Activated B cell treated with CpG ODN at 0.5 μM for 24 hours (primary cell): ENCODE measurements around the gene SECISBP2L. TPM values are rescaled to one million over a fixed set of nuclear protein-coding genes. Genes with fewer than 3 reads are reported as not detected.

Experiments used
- ATAC-seq: fragments of 200-7000 bp; cut with Tn5 transposase; one replicate; pipeline ENCODE4 v1.10.0; 2021; ENCODE audit warnings: low read depth, mild to moderate bottlenecking, moderate library complexity
- CTCF ChIA-PET: fragments of 350-600 bp; sonication (Branson Sonifier 250); formaldehyde crosslinking; loops from one replicate; lab custom pipeline; 2021; ENCODE audit warnings: antibody characterized with exemption; lab: Charles Lee
- POLR2A ChIA-PET: fragments of 350-600 bp; sonication (Branson Sonifier 250); formaldehyde crosslinking; loops from one replicate; lab custom pipeline; 2021; ENCODE audit warnings: antibody characterized with exemption; lab: Charles Lee
- DNase-seq: peaks from one replicate; pipeline ENCODE4 v3.0.0; 2022
- H3K27ac Mint-ChIP-seq: one replicate; pipeline ENCODE4 v1.8.0; 2020; ENCODE audit warnings: mixed read lengths
- H3K27me3 Mint-ChIP-seq: one replicate; pipeline ENCODE4 v1.8.0; 2021; ENCODE audit warnings: mixed read lengths
- H3K36me3 Mint-ChIP-seq: one replicate; pipeline ENCODE4 v1.8.0; 2021; ENCODE audit warnings: low read depth, mixed read lengths
- H3K4me1 Mint-ChIP-seq: one replicate; pipeline ENCODE4 v1.8.0; 2021; ENCODE audit warnings: mixed read lengths
- H3K4me3 Mint-ChIP-seq: one replicate; pipeline ENCODE4 v1.8.0; 2020; ENCODE audit warnings: mild to moderate bottlenecking, mixed read lengths
- H3K9me3 Mint-ChIP-seq: one replicate; pipeline ENCODE4 v1.8.0; 2020; ENCODE audit warnings: mixed read lengths
- intact Hi-C: fragments of 100-400 bp; cut with micrococcal nuclease; formaldehyde crosslinking; loops from one replicate; pipeline ENCODE4 v1.15.1; 2024
- total RNA-seq: library from RNA; stranded (reverse); gene quantifications from 2 replicates; pipeline ENCODE4 v1.2.3, GENCODE V29; 2022
- TF ChIP-seq, protein P1 (sequence below): fragments of 200-600 bp; IDR thresholded peaks from one replicate; pipeline ENCODE4 v1.8.0; 2022; ENCODE audit warnings: antibody characterized with exemption, mild to moderate bottlenecking

The SECISBP2L gene
- total RNA-seq, 1 donor from 2014 or later, result 56.5 TPM

GRCh38 chr15:49038382-49038781, 7.9 kb downstream of the SECISBP2L start:
- H3K36me3 Mint-ChIP-seq, result peaks cover 41% of the 10 kb centered on the region
- CTCF ChIA-PET, result no interaction called here

DNA sequence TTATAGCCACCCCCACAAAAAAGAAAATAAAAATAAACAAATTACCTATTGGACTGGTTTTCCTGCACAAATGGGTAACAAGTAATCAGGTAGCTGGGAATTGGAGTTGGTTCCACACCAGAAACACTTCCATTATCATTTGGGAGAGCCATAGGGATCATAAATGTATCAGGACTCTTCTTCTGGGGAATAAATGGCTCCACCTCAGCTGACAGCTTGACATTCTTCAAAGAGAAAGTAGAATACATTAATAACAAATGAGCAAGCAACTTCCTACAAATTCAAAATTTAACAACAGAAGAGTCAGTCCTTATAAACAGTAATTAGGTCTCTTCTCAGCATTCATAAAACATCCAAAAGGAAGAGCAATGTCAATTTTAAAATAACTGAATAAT, 8.7 kb downstream of the SECISBP2L start:
- no peak overlapping the region for H3K27ac Mint-ChIP-seq
- CTCF ChIA-PET, result no interaction called here

More at GRCh38 chr15:49038382-49038781, 7.9 kb downstream of the SECISBP2L start:
- intact Hi-C loops, result no loop called here
- DNase-seq (no peak), ATAC-seq (no peak)
- POLR2A ChIA-PET, result no interaction called here
- Mint-ChIP-seq H3K4me1 (peaks cover 35% of the 10 kb centered on the region), H3K9me3 (no peaks in the 10 kb centered on the region), H3K4me3 (no peak overlapping the region), H3K27me3 (no peaks in the 10 kb centered on the region), H3K27ac (no peak overlapping the region)
- TF ChIP-seq, protein P1, sequence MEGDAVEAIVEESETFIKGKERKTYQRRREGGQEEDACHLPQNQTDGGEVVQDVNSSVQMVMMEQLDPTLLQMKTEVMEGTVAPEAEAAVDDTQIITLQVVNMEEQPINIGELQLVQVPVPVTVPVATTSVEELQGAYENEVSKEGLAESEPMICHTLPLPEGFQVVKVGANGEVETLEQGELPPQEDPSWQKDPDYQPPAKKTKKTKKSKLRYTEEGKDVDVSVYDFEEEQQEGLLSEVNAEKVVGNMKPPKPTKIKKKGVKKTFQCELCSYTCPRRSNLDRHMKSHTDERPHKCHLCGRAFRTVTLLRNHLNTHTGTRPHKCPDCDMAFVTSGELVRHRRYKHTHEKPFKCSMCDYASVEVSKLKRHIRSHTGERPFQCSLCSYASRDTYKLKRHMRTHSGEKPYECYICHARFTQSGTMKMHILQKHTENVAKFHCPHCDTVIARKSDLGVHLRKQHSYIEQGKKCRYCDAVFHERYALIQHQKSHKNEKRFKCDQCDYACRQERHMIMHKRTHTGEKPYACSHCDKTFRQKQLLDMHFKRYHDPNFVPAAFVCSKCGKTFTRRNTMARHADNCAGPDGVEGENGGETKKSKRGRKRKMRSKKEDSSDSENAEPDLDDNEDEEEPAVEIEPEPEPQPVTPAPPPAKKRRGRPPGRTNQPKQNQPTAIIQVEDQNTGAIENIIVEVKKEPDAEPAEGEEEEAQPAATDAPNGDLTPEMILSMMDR, result no peak

GRCh38 chr15:49036650-49037545, 9.3 kb downstream of the SECISBP2L start:
- Mint-ChIP-seq H3K27ac (no peak overlapping the region), H3K4me1 (peaks cover 28% of the 10 kb centered on the region), H3K9me3 (no peaks in the 10 kb centered on the region), H3K27me3 (no peaks in the 10 kb centered on the region), H3K4me3 (no peak overlapping the region), H3K36me3 (peaks cover 47% of the 10 kb centered on the region)
- ChIA-PET POLR2A (no interaction called here), CTCF (no interaction called here)
- TF ChIP-seq, protein P1, result no peak
- intact Hi-C loops, result no loop called here
- DNase-seq (no peak), ATAC-seq (no peak)

More for the DNA sequence above, 8.7 kb downstream of the SECISBP2L start:
- POLR2A ChIA-PET, result no interaction called here
- DNase-seq (no peak), ATAC-seq (no peak)
- TF ChIP-seq, protein P1, result no peak
- Mint-ChIP-seq H3K36me3 (peaks cover 45% of the 10 kb centered on the region), H3K27me3 (no peaks in the 10 kb centered on the region), H3K4me3 (no peak overlapping the region), H3K4me1 (peaks cover 33% of the 10 kb centered on the region), H3K9me3 (no peaks in the 10 kb centered on the region)
- intact Hi-C loops, result no loop called here

- ChIA-PET POLR2A (no interaction called here), CTCF (no interaction called here)
- Mint-ChIP-seq H3K9me3 (no peaks in the 10 kb centered on the region), H3K4me3 (no peak overlapping the region), H3K27ac (no peak overlapping the region), H3K27me3 (no peaks in the 10 kb centered on the region), H3K36me3 (peaks cover 47% of the 10 kb centered on the region), H3K4me1 (peaks cover 21% of the 10 kb centered on the region)
- intact Hi-C loops, result no loop called here
- no peak for ATAC-seq
- no peak for DNase-seq
- TF ChIP-seq, protein P1, result no peak
These were observed 10.4 kb downstream of the SECISBP2L start for GRCh38 chr15:49035825-49036224.

DNA sequence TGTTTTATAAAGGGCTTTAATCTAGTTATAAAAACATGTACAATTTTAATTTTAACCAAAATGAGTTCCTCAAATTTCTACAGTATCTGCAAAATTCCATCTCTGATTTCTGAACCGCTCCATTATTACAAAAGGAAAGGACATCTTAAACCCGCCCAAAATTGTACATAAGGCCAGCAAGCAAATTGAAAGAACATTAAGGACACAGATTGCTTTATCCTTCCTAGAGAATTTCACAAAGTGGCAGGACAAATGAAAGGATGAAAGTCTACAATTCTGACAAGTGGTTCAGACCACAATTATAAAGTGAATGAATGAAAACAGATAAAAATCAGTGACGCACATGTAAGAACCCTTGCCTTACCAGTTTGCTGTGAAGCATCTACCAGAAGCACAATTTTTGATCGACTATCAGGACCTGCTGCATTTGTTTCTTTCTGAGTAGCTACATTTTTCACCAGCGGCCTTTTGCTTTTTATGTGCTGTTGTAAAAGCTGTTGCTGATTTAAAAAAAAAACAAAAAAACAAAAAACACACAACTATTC, 13.6 kb downstream of the SECISBP2L start:
- CTCF ChIA-PET, result no interaction called here
- H3K36me3 Mint-ChIP-seq, result peaks cover 68% of the 10 kb centered on the region
- H3K27me3 Mint-ChIP-seq, result no peaks in the 10 kb centered on the region
- H3K9me3 Mint-ChIP-seq, result no peaks in the 10 kb centered on the region
- no peak for ATAC-seq
- intact Hi-C loops, result no loop called here
- POLR2A ChIA-PET, result no interaction called here
- TF ChIP-seq, protein P1, result no peak
- no peak overlapping the region for H3K27ac Mint-ChIP-seq
- peaks cover 2% of the 10 kb centered on the region for H3K4me1 Mint-ChIP-seq
- H3K4me3 Mint-ChIP-seq, result no peak overlapping the region
- no peak for DNase-seq
